Peyer's patch (tissue), 4 donors: ENCODE measurements around the gene LSM3. TPM values are rescaled to one million over a fixed set of nuclear protein-coding genes. Genes with fewer than 3 reads are reported as not detected.
A peak's percentile ranks its signal among the peaks of the same experiment; 100 is the strongest.

ENCODE experiments used
- DNase-seq, 3 donors: peaks; one replicate each; pipeline ENCODE4 v3.0.0-alpha.2; 2017 to 2019
- H3K27ac ChIP-seq, 4 donors: fragments of 200-600 bp; sonication (generic); one replicate each; pipeline ENCODE4 v1.5.1; 2016 to 2019
- H3K27me3 ChIP-seq, 2 donors: fragments of 200-600 bp; sonication (generic); one replicate each; pipeline ENCODE4 v1.5.1; 2019
- H3K36me3 ChIP-seq, 3 donors: fragments of 200-600 bp; sonication (generic); one replicate each; pipeline ENCODE4 v1.5.1; 2016 to 2019
- H3K4me1 ChIP-seq, 4 donors: fragments of 200-600 bp; sonication (generic); one replicate each; pipeline ENCODE4 v1.5.1; 2016 to 2019
- H3K4me3 ChIP-seq, 4 donors: fragments of 200-600 bp; sonication (generic); 1 replicate in 3 of 4; 2 replicates in 1 of 4; pipeline ENCODE4 v1.5.1; 2016 to 2019; ENCODE audit warnings: mild to moderate bottlenecking in 1 of 4
- H3K9me3 ChIP-seq, 4 donors: fragments of 200-600 bp; sonication (generic); one replicate each; pipeline ENCODE4 v1.5.1; 2016 to 2019; ENCODE audit warnings: mild to moderate bottlenecking in 1 of 4
- POLR2A ChIP-seq, 2 donors: fragments of 450-650 bp; IDR thresholded peaks; one replicate each; pipeline ENCODE4 v1.5.1; 2017; ENCODE audit warnings: antibody characterized with exemption in 2 of 2, mild to moderate bottlenecking in 2 of 2, moderate library complexity in 2 of 2
- total RNA-seq, 4 donors: library from RNA; depleted of rRNA; stranded (reverse); fragments of >200 nt; gene quantifications; one replicate each; pipeline ENCODE4 v1.1.0, GENCODE V29; 2016
- TF ChIP-seq, protein P1 (sequence below), 6 experiments: fragments of 450-650 bp in 4 of 6; fragments of 200-600 bp in 2 of 6; sonication (generic) in 1 of 6; IDR thresholded peaks; one replicate each; pipeline ENCODE4 v1.5.1; 2017 to 2019; ENCODE audit warnings: antibody characterized with exemption in 6 of 6, mild to moderate bottlenecking in 3 of 6, moderate library complexity in 1 of 6

Gene LSM3
- total RNA-seq, 4 donors from 2014 or later = 4.6 to 10.7 (median 7.0) TPM

DNA sequence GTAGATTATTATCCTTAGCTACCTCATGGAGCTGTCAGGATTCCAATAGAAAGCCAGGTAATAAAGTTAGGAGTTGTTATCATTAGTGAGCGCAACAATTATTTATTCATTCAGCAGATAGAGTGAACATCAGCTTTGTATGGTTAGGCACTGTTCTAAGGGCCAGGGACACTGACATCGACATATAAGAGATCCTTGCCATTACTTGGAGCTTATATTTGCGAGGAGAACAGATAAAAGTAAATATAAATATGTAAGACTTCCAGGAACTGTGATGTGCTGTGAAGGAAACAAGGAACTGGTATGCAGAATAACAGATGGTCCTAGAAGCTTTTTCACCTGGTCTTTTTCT lies 473 bp downstream of the LSM3 start:
- H3K36me3 ChIP-seq = peaks cover 0 to 24% (median 0%) of the 10 kb centered on the region in 3 donors
- H3K4me3 ChIP-seq = peak overlapping the region; percentile 74 to 92 (median 84)
- no peak for DNase-seq
- H3K27ac ChIP-seq = peak overlapping the region; percentile 76 to 97 (median 96)
- no peaks in the 10 kb centered on the region for H3K27me3 ChIP-seq
- H3K4me1 ChIP-seq = peaks cover 0 to 39% (median 4%) of the 10 kb centered on the region in 4 donors
- H3K9me3 ChIP-seq = no peaks in the 10 kb centered on the region
- TF ChIP-seq, protein P1, sequence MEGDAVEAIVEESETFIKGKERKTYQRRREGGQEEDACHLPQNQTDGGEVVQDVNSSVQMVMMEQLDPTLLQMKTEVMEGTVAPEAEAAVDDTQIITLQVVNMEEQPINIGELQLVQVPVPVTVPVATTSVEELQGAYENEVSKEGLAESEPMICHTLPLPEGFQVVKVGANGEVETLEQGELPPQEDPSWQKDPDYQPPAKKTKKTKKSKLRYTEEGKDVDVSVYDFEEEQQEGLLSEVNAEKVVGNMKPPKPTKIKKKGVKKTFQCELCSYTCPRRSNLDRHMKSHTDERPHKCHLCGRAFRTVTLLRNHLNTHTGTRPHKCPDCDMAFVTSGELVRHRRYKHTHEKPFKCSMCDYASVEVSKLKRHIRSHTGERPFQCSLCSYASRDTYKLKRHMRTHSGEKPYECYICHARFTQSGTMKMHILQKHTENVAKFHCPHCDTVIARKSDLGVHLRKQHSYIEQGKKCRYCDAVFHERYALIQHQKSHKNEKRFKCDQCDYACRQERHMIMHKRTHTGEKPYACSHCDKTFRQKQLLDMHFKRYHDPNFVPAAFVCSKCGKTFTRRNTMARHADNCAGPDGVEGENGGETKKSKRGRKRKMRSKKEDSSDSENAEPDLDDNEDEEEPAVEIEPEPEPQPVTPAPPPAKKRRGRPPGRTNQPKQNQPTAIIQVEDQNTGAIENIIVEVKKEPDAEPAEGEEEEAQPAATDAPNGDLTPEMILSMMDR (IDR thresholded peaks at IDR 0.05) = no peak
- TF ChIP-seq POLR2A (IDR thresholded peaks at IDR 0.05) = no peak

DNA sequence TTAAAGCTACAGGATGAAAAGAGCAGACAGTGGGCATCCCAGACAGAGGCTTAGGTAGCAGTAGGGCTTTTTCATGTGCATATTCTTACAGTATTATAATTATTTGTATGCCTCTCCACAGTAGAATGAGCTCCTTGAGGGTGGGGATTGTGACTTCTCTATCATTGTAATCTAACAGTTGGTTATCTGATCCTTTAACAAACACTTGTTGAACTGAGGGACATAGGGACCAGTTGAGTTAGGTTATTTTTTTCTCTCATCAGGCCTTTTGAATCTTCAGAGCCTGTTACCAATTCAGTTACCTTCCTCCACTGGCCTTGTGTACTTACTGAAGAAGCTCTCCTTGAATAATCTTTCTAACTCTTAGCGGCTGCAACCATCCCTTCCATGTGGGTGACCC lies 1.2 kb downstream of the LSM3 start:
- H3K27me3 ChIP-seq = no peaks in the 10 kb centered on the region
- no peak overlapping the region for H3K27ac ChIP-seq
- DNase-seq = no peak
- no peak overlapping the region for H3K4me3 ChIP-seq
- peaks cover 0 to 29% (median 0%) of the 10 kb centered on the region in 3 donors for H3K36me3 ChIP-seq
- TF ChIP-seq POLR2A (IDR thresholded peaks at IDR 0.05) = no peak
- TF ChIP-seq, protein P1 (IDR thresholded peaks at IDR 0.05) = no peak
- H3K4me1 ChIP-seq = peaks cover 0 to 39% (median 4%) of the 10 kb centered on the region in 4 donors
- H3K9me3 ChIP-seq = no peaks in the 10 kb centered on the region

DNA sequence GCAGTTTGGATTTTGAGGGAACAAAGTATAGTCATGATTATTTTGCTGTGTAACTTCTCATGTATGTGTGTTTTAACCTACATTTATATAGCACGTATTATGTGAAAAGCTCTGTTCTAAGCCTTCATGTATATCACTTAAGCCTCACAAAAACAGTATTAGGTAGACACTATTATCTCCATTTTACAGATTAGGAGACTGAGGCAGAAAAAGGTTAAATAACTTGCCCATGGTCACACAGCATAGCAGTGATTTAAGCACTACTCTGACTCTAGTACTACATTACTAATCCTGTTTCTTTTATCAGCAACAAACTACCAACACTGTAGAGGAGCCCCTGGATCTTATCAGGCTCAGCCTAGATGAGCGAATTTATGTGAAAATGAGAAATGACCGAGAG lies 2.6 kb downstream of the LSM3 start:
- TF ChIP-seq POLR2A (IDR thresholded peaks at IDR 0.05) = no peak
- TF ChIP-seq, protein P1 (IDR thresholded peaks at IDR 0.05) = no peak
- no peak for DNase-seq
- no peaks in the 10 kb centered on the region for H3K9me3 ChIP-seq
- H3K4me3 ChIP-seq = no peak overlapping the region
- peaks cover 0 to 24% (median 0%) of the 10 kb centered on the region in 4 donors for H3K4me1 ChIP-seq
- H3K27me3 ChIP-seq = no peaks in the 10 kb centered on the region
- no peak overlapping the region for H3K27ac ChIP-seq
- H3K36me3 ChIP-seq = peaks cover 0 to 43% (median 0%) of the 10 kb centered on the region in 3 donors

DNA sequence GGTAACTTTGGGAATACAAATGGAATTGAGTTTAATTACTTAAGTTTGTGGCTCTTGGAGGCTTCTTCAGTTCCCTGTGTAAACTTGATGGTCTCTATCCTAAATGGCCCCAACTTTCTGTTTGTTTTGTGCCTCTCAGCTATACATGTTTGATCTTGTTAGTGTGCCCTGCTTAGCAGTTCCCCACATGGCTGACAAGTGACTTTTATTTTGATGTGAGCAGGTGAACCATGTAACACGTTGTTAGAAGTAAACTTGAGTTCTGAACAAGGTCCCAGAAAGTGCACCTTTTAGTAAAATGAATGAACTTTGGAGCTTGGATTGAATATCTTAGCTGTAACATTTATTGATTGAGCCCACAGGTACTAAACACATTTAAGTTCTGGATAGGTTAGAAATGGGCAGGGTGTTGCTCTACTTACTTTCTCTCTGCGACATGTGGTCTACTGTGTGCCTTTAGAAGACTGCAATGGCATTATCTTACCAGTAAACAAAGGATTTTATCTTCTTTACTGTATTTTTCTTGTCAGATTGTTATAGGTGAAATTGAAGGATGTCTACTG lies 4.5 kb downstream of the LSM3 start:
- peaks cover 0 to 59% (median 0%) of the 10 kb centered on the region in 3 donors for H3K36me3 ChIP-seq
- no peaks in the 10 kb centered on the region for H3K27me3 ChIP-seq
- peaks cover 0 to 9% (median 0%) of the 10 kb centered on the region in 4 donors for H3K4me1 ChIP-seq
- no peak for TF ChIP-seq POLR2A (IDR thresholded peaks at IDR 0.05)
- TF ChIP-seq, protein P1 (IDR thresholded peaks at IDR 0.05) = no peak
- no peak for DNase-seq
- no peak overlapping the region for H3K4me3 ChIP-seq
- H3K9me3 ChIP-seq = no peaks in the 10 kb centered on the region
- H3K27ac ChIP-seq = no peak overlapping the region

DNA sequence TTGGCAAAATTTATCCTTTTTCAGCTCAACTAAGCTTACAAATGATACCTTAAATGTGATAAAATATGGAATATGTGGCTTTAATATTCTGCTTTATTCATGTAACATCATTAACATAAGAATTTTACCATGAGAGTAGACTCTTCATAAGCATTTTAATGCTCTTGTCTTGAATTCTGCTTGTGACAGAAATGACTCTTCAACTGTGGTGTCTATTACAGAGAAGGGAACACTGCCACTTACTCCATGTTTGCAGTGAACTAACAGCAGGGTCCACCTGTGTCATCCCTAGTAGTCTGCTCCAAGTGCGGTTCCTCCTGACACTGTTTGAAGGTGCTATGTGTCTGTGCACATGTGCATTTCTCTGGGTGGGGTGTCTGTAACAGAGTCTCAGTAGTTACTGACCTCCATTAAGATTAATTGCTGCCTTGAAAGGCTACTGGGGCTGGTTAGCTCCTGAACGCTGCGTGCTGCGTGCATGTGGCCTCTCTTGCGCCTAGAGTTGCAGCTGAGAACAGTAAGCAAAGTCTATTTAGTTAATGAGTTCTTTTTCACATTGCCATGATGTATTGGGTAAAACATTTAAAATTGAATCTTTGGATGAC lies 8.3 kb downstream of the LSM3 start:
- peaks cover 0 to 59% (median 0%) of the 10 kb centered on the region in 3 donors for H3K36me3 ChIP-seq
- no peaks in the 10 kb centered on the region for H3K4me1 ChIP-seq

More for the DNA sequence above, 8.3 kb downstream of the LSM3 start:
- no peaks in the 10 kb centered on the region for H3K27me3 ChIP-seq
- H3K9me3 ChIP-seq = no peaks in the 10 kb centered on the region
- no peak overlapping the region for H3K27ac ChIP-seq
- DNase-seq = no peak
- H3K4me3 ChIP-seq = no peak overlapping the region
- no peak for TF ChIP-seq POLR2A (IDR thresholded peaks at IDR 0.05)
- TF ChIP-seq, protein P1 (IDR thresholded peaks at IDR 0.05) = no peak
